AG04450 (cell line): ENCODE data around the gene DDX54. TPM values are rescaled to one million over a fixed set of nuclear protein-coding genes. Genes with fewer than 3 reads are reported as not detected.

Experiments
- CTCF ChIA-PET: fragments of 300-600, 350-600 bp; formaldehyde crosslinking; extraction: SDS; loops from one replicate; lab custom pipeline; 2022; ENCODE audit warnings: antibody characterized with exemption, inconsistent platforms; lab: Charles Lee
- POLR2A ChIA-PET: fragments of 350-600 bp; formaldehyde crosslinking; extraction: SDS; loops from one replicate; lab custom pipeline; 2021; ENCODE audit warnings: antibody characterized with exemption, inconsistent platforms; lab: Yijun Ruan, JAX
- DNase-seq: peaks from one replicate; pipeline ENCODE4 v3.0.0-alpha.2; 2011; ENCODE audit warnings: low read depth, low spot score
- H3K27ac ChIP-seq: one replicate; pipeline ENCODE4 v1.5.1; 2012; ENCODE audit warnings: low read depth, low read length, control low read depth
- H3K27me3 ChIP-seq: one replicate; pipeline ENCODE4 v1.6.0; 2012; ENCODE audit warnings: low read length; ENCODE audit not compliant: control insufficient read depth, insufficient read depth
- H3K4me3 ChIP-seq: 2 replicates; pipeline ENCODE4 v1.5.1; 2011; ENCODE audit warnings: mild to moderate bottlenecking, low read depth, low read length, control low read depth
- H3K9me3 ChIP-seq: 2 replicates; pipeline ENCODE4 v1.5.1; 2012; ENCODE audit warnings: low read length; ENCODE audit not compliant: control insufficient read depth, insufficient read depth
- polyA plus RNA-seq: library from polyadenylated mRNA; depleted of rRNA; stranded (reverse); fragments of >200 nt; gene quantifications from 2 replicates; pipeline ENCODE4 v1.2.3, GENCODE V29; 2011
- TF ChIP-seq, protein P1 (sequence below): IDR thresholded peaks from 2 replicates; pipeline ENCODE4 v1.5.1; 2011; ENCODE audit warnings: low read depth, low read length, control low read depth, inconsistent platforms

Gene DDX54
- polyA plus RNA-seq, 1 experiment = 26.9 TPM

DNA sequence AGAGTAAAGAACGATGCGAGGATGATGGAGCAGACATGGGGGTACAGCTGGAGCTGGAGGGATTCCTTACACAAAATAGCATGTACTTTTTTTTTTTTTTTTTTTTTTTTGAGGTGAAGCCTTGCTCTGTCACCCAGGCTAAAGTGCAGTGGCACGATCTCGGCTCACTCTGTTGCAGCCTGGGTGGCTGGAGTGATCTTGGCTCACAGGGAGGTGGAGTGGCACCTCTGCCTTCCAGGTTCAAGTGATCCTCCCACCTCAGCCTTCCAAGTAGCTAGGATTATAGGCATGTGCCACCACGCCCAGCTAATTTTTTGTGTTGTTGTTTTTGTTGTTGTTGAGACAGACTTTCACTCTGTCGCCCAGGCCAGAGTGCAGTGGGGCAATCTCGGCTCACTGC, 44.6 kb downstream of the DDX54 start:
- H3K9me3 ChIP-seq = no peaks in the 10 kb centered on the region
- ChIA-PET POLR2A (no interaction called here), CTCF (interaction anchor here (0.7 kb wide), 1 partner anchor 43 kb away, joined by 5 read pairs; no protein-coding TSS in a partner anchor)
- H3K4me3 ChIP-seq = no peak overlapping the region
- TF ChIP-seq, protein P1, sequence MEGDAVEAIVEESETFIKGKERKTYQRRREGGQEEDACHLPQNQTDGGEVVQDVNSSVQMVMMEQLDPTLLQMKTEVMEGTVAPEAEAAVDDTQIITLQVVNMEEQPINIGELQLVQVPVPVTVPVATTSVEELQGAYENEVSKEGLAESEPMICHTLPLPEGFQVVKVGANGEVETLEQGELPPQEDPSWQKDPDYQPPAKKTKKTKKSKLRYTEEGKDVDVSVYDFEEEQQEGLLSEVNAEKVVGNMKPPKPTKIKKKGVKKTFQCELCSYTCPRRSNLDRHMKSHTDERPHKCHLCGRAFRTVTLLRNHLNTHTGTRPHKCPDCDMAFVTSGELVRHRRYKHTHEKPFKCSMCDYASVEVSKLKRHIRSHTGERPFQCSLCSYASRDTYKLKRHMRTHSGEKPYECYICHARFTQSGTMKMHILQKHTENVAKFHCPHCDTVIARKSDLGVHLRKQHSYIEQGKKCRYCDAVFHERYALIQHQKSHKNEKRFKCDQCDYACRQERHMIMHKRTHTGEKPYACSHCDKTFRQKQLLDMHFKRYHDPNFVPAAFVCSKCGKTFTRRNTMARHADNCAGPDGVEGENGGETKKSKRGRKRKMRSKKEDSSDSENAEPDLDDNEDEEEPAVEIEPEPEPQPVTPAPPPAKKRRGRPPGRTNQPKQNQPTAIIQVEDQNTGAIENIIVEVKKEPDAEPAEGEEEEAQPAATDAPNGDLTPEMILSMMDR = no peak
- no peak for DNase-seq
- no peak overlapping the region for H3K27ac ChIP-seq
- H3K27me3 ChIP-seq = peaks cover 4% of the 10 kb centered on the region

DNA sequence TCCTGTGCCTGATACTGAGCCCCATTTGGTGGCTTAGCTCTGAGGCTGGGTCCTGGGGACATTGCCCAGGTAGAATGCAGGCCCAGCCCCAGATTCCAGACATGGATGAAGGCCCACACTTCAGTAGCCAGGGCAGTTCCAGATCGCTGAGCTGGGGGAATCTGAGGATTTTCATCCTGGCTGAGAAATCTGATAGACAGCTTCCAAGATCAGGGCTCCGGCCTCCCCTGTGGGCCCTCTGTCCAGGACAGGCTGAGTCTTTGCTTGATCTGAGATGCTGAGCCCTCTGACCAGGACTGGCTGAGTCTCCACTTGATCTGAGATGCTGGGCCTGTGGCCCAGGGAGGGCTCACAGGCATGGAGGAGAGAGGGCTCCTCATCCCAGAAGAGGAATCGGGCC, 46.5 kb downstream of the DDX54 start:
- Histone ChIP-seq H3K4me3 (no peak overlapping the region), H3K27ac (no peak overlapping the region), H3K27me3 (peaks cover 9% of the 10 kb centered on the region), H3K9me3 (no peaks in the 10 kb centered on the region)
- POLR2A ChIA-PET = no interaction called here
- CTCF ChIA-PET = interaction anchor here (1.4 kb wide), 1 partner anchor 91 kb away, joined by 3 read pairs; no protein-coding TSS in a partner anchor
- no peak for DNase-seq
- TF ChIP-seq, protein P1 = no peak

DNA sequence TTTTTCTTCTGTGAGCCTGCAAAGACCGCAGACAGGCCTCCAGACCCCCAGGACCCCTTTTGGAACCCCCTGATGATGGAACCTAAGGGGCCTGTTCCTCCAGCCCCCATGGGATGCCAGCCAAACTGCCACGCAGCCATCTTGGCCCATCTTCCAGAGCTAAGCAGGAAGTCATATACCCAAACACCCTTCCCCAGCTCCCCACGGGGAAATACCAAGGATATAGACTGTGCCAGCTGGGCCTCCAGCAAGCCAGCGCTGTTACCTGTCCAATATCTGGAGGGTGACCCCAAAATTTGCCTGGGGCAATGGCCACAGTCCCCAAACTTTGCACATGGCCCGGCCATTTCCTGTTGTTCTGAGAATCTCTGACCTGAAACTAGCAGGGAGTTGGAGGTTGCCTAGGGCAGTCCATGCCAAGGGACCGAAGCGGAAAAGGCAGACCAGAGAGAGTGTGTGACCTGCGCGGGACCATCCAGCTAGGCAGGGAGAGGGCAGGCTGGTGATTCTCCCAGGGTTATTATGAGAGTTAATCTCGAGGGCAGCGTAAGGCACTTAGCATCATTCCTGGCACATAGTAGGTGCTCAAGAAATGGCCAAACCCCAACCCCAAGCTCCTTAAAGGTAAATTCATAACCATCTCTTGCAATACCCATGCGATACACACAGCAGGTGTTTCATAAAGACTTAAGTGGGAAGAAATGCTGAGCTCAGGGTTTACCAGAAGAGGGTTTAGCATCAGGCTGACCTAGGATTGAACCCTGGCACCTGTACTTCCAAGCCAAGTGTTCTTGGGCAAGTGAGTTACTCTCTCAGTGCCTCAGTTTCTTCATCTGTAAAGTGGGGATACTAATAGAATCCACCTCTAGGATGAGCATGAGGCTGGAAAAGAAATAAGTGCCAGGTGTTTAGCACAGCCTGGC, 47.2 kb downstream of the DDX54 start:
- Histone ChIP-seq H3K9me3 (no peaks in the 10 kb centered on the region), H3K27me3 (peaks cover 9% of the 10 kb centered on the region), H3K4me3 (no peak overlapping the region), H3K27ac (no peak overlapping the region)
- TF ChIP-seq, protein P1 = no peak
- no peak for DNase-seq
- ChIA-PET CTCF (interaction anchor here (0.6 to 1.4 kb wide), 3 partner anchors 40 to 690 kb away, joined by 3 to 5 read pairs (median 4); no protein-coding TSS in a partner anchor), POLR2A (interaction anchor here (0.6 kb wide), 1 partner anchor 47 kb away, joined by 3 read pairs; the partner anchor contains the start of gene RITA1)

DNA sequence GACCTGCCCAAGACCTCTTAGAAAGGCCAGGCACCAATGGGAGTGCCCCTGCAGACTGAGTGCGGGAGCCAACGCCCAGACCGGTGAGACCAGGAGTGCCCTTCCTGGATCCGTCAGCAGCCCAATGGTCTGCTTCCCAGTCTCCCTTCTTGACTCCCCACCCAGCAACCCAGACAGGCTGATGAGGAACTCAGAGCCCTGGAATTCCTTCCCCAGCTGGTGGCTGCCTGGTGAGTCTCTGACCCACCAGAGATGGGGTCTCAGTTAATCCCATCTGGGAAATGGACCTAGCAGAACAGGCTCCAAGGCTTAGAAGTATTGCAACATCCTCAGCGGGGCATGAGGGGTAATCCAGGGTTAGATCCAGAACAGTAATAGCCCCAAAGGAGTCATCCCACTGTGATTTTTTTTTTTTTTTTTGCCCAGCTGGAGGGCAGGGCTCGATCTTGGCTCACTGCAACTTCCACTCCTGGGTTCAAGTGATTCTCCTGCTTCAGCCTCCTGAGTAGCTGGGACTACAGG, 48.2 kb downstream of the DDX54 start:
- ChIA-PET CTCF (interaction anchor here (0.6 to 0.7 kb wide), 2 partner anchors 39 to 689 kb away, joined by 4 to 5 read pairs; no protein-coding TSS in a partner anchor), POLR2A (interaction anchor here (0.6 kb wide), 1 partner anchor 49 kb away, joined by 3 read pairs; the partner anchor contains the start of gene RITA1)
- Histone ChIP-seq H3K4me3 (no peak overlapping the region), H3K27me3 (peaks cover 6% of the 10 kb centered on the region), H3K27ac (no peak overlapping the region), H3K9me3 (no peaks in the 10 kb centered on the region)
- TF ChIP-seq, protein P1 = no peak
- no peak for DNase-seq
